GM21381 (cell line): ENCODE data around the gene WDPCP.
A peak's percentile ranks its signal among the peaks of the same experiment; 100 is the strongest.
"Not testable (repeated sequence)": the region's sequence is repeated elsewhere in the genome, so short reads cannot be mapped to it uniquely, and the experiment has no call there.

Source experiments
- ATAC-seq: cut with Tn5 transposase; IDR thresholded peaks from one replicate; pipeline ENCODE4 v1.9.1; 2021; ENCODE audit warnings: mild to moderate bottlenecking, moderate library complexity; ENCODE audit not compliant: unreplicated experiment

WDPCP gene

DNA sequence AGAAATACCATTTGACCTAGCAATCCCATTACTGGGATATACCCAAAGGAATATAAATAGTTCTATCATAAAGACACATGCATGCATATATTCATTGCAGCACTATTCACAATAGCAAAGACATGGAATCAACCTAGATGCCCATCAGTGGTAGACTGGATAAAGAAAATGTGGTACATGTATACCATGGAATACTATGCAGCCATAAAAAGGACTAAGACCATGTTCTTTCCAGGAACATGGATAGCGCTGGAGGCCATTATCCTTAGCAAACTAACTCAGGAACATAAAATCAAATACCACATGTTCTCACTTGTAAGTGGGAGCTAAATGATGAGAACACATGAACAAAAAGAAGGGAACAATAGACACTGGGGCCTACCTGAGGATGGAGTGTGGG, 119.0 kb downstream of the WDPCP start:
- not testable (repeated sequence) for ATAC-seq

- ATAC-seq, result no peak
Measured at GRCh38 chr2:63465633-63466032, 122.6 kb downstream of the WDPCP start.

DNA sequence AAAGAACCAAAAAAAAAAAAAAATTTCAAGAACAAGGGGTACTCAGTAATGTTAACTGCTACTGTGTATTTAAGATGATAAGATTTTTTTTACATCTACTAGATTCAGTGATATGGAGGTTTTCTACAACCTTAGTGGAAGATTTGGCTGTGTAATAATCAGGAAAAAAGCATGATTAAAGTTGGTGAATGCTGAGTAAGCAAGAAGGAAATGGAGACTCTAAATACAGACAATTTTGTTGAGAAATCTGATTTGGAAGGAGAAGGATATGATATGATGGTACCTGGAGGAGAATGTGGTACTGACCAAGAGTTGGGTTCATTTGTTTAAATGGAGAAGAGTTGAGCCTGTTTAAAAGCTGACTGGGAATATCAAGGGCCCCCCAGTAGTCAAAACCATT, 125.1 kb downstream of the WDPCP start:
- ATAC-seq, result no peak

DNA sequence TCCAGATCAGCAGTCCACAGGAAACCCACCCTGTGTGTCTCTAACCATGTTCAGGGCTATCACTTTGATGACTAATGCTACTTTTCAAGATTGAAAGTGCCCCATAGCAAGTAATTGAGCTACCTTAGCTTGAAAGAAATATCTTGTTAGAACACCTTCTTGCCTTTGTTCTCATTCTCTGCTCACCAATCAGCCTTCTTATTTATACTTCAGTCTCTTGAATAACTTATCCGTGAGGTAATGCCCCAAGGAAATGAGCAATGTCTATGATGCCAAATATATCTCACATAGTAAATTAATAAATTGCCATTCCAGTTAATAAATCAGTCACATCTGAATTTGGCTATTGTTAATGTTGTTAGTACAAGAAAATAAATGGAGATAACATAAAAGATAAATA, 141.6 kb downstream of the WDPCP start:
- ATAC-seq, result no peak

- no peak for ATAC-seq
Measured at GRCh38 chr2:63444565-63445288, 143.6 kb downstream of the WDPCP start.

- ATAC-seq, result no peak
Measured at GRCh38 chr2:63440612-63441011, 147.7 kb downstream of the WDPCP start.

GRCh38 chr2:63438181-63438580, 150.1 kb downstream of the WDPCP start:
- no peak for ATAC-seq

- no peak for ATAC-seq
Measured at GRCh38 chr2:63436488-63436887, 151.8 kb downstream of the WDPCP start.

DNA sequence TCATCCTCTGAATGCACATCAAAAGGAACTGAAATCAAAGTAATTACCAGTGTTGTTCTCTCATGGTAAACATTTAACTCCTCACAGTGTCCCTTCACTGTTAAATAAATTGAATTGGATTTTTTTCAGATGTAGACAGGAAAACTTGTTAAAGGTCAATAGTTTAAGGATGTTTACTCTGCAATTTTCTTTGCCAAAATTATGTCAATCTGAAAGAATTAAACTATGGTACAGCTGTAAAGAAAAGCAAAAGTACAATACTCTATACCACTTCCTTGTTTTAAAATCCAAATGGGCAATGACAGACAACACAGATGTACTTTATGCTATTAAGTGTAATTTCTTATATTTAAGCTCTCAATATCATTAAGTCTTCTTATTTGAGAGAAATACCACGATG, 153.2 kb downstream of the WDPCP start:
- no peak for ATAC-seq

DNA sequence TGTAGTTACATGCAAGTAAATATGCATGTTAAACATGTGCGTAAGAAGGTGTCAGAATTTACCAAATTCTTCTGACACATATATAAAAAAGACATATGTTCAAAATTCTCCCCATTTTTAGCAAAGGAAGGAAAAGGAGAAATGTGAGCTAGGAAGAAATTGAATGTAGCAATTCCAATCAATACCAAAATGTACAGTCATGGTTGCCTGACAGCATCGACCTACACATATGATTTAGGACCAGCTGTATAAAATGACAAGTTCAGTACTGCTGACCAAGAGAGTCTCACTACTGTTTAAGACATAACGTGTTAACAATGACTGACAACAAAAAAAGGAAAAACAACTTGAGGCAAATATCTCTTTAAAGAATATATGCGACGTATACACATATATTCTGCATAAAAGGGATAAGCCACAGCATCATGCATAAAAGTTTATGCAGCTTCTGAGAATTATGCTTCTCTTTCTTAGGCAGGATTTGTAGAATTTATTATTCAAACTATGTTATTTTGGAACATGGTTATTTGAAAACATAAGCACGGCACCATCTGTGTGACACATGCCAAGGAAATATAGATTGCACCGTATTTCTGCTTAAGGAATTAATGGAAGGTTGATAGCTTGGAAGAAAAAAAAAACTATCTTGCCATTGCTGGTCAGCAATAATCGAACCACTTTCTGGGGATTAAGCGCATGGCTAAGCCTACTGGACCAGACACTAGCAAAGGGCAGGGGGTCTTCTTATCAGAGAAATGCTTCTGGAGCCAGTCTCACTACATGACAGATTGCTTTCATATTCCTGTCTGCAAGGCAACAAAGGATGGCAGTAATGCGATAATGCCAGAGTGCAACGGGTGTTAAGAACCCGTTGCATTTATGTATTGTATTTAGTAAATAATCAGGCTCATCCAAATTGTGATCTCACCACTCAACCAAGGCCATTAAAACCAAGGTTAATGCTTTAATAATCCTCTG, 154.0 kb downstream of the WDPCP start:
- ATAC-seq, result no peak

DNA sequence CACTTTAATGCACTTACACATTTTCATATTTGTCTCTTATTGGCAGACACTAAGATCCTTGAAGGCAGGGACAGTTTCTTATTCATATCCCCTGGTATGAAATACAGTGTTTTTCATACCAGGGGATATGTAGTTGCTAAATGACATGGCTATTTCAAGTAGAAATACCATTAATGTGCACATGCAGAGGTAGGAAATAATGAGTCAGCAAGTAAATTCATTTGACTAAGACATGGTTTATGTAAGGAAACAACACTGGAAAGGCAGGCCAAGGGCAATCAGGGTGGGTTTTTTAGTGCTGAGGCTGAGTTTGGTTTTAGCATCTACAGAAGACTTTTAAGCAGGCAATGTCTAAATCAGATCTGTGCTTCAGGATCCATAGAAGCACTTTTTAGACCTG, 155.9 kb downstream of the WDPCP start:
- ATAC-seq, result no peak

DNA sequence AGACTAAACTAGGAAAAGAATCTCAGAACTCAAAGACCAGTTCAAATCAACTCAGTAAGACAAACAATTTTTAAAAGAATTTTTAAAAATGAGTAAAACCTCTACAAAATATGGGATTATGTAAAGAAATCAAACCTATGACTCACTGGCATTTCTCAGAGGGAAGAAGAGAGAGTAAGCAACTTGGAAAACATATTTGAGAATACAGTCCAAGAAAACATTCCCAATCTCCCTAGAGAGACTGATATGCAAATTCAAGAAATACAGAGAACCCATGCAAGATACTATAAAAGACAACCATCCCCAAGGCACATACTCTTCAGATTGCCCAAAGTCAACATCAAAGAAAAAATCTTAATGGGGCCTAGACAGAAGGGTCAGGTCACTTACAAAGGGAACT, 162.7 kb downstream of the WDPCP start:
- ATAC-seq, result no peak

- ATAC-seq, result no peak
Measured at GRCh38 chr2:63425079-63425416, 163.2 kb downstream of the WDPCP start.

DNA sequence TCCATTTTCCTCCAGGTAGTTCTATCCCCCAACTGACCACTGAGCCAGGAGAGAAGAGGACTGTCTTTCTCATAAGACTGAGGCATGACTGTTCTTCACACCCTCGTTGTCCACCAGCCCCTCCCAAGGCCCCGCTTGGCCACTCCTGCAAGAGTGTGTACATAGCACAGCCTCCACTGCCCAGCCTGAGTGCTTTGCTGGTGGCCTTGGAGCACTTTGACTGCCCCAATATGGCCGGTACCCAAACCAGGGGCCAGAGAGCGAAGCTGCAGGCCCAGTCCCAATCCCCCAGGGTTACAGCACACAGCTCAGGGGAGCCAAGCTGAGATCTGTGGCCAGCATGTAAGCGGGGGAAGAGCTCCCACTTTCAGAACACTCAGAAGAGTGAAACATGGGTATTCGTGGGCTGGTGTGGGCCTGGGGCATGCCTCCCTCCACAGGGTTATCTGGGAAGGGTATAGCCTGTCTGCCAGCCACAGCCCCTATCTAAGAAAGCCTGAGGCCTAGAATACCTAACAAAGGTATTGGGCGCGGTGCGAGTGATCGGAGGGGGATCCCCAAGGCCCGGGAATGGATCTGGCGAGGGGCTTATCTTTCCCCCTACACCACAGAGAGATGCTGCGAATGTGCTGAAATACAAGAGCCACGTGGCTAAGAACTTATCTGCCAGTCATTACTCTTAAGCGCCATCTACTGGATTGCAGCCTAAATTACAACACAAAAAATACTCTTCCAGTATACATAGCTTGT, 163.8 kb downstream of the WDPCP start:
- ATAC-seq, result peak; percentile 87

GRCh38 chr2:63422556-63422955, 165.7 kb downstream of the WDPCP start:
- ATAC-seq, result no peak

DNA sequence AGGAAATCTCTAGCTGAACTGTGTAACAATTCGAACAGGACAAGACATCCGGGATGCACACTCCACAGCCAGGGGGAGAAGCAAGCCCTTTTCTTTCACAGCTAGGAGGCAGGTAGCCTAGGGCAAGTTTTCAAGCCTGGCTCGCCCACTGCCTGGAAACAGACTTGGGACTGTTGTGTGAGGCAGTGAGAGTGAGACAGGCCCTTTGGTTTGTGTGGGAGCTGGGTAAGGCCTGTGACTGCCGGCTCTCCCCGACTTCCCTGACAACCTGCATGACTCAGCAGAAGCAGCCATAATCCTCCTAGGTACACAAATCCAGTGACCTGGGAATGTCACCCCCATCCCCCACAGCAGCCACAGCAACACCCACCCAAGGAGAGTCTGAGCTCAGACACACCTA, 179.7 kb downstream of the WDPCP start:
- no peak for ATAC-seq

DNA sequence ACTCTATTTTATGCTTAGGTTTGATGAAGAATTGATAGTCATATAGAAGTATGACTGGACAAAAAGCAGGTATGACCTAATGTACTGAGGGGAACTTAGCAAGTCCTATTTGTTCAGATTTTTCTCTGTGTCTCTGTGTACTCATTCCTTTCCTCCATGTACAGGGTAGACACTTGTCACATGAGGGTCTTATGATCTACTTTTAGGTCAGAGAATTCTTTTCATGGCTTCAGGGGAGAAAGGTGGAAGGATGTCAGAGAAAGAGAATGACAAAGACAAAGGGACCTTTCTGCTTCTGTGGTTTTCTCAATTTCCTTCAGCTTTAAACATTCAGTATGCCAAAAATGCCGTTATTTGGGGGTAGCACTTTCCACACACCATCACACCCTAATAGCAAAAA, 181.6 kb downstream of the WDPCP start:
- no peak for ATAC-seq

DNA sequence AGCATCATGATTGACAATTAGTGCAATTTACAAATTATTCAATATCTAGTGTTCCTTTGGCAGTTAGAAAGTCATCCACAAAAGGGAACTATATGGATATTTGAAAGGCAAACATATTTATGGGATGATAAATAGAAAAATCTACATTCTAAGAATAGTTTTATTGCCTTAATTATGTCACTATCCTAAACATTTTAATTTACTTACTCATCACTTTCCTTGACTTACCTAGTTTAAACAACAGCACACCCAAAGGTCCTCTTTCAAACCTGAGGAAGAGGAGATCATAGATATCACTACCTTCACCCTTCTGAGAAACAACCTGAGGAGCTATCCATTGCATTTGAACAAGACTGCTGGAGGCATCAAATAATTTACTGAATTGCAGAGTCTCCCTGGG, 184.5 kb downstream of the WDPCP start:
- no peak for ATAC-seq

- not testable (repeated sequence) for ATAC-seq
Measured at GRCh38 chr2:63402889-63403288, 185.4 kb downstream of the WDPCP start.

- ATAC-seq, result no peak
Measured at GRCh38 chr2:63399156-63399555, 189.1 kb downstream of the WDPCP start.

GRCh38 chr2:63379451-63379850, 208.8 kb downstream of the WDPCP start:
- no peak for ATAC-seq
